GM18867 (cell line): ENCODE results near the gene FGF16.
"Not testable (repeated sequence)": the region's sequence is repeated elsewhere in the genome, so short reads cannot be mapped to it uniquely, and the experiment has no call there.

ENCODE experiments used
- ATAC-seq: cut with Tn5 transposase; IDR thresholded peaks from one replicate; pipeline ENCODE4 v1.9.1; 2021; ENCODE audit warnings: mild to moderate bottlenecking, moderate library complexity; ENCODE audit not compliant: unreplicated experiment

FGF16 gene

GRCh38 chrX:77446908-77447652, at the start of gene FGF16:
TSS of gene FGF16 (plus strand) at chrX:77447389. CDS start at chrX:77447675, 286 bp downstream.
- ATAC-seq: peak; percentile 44

- no peak for ATAC-seq
Measured at GRCh38 chrX:77398330-77398954, 48.7 kb upstream of the FGF16 start.

GRCh38 chrX:77404419-77404818, 42.8 kb upstream of the FGF16 start:
- ATAC-seq: no peak

- ATAC-seq: not testable (repeated sequence)
Measured at GRCh38 chrX:77407821-77408220, 39.4 kb upstream of the FGF16 start.

- ATAC-seq: no peak
Measured at GRCh38 chrX:77412631-77413030, 34.6 kb upstream of the FGF16 start.

GRCh38 chrX:77415161-77415560, 32.0 kb upstream of the FGF16 start:
- ATAC-seq: no peak

- ATAC-seq: no peak
Measured at GRCh38 chrX:77415882-77416281, 31.3 kb upstream of the FGF16 start.

GRCh38 chrX:77422891-77423648, 24.1 kb upstream of the FGF16 start:
- no peak for ATAC-seq

GRCh38 chrX:77426811-77427210, 20.4 kb upstream of the FGF16 start:
- ATAC-seq: no peak

- ATAC-seq: no peak
Measured at GRCh38 chrX:77427611-77428010, 19.6 kb upstream of the FGF16 start.

- no peak for ATAC-seq
Measured at GRCh38 chrX:77428551-77428950, 18.6 kb upstream of the FGF16 start.

- no peak for ATAC-seq
Measured at GRCh38 chrX:77431227-77431626, 16.0 kb upstream of the FGF16 start.

- ATAC-seq: no peak
Measured at GRCh38 chrX:77433001-77433400, 14.2 kb upstream of the FGF16 start.

GRCh38 chrX:77434962-77435361, 12.2 kb upstream of the FGF16 start:
- no peak for ATAC-seq

GRCh38 chrX:77436271-77436670, 10.9 kb upstream of the FGF16 start:
- ATAC-seq: no peak

- ATAC-seq: no peak
Measured at GRCh38 chrX:77436682-77437081, 10.5 kb upstream of the FGF16 start.

- no peak for ATAC-seq
Measured at GRCh38 chrX:77440330-77440729, 6.9 kb upstream of the FGF16 start.

- ATAC-seq: no peak
Measured at GRCh38 chrX:77441033-77441432, 6.2 kb upstream of the FGF16 start.

- ATAC-seq: no peak
Measured at GRCh38 chrX:77441479-77441878, 5.7 kb upstream of the FGF16 start.

GRCh38 chrX:77442728-77443127, 4.5 kb upstream of the FGF16 start:
- no peak for ATAC-seq

- ATAC-seq: no peak
Measured at GRCh38 chrX:77444075-77444474, 3.1 kb upstream of the FGF16 start.

- ATAC-seq: no peak
Measured at GRCh38 chrX:77444545-77444944, 2.6 kb upstream of the FGF16 start.
